ENCODE measurements around the gene RPN2. TPM values are rescaled to one million over a fixed set of nuclear protein-coding genes. Genes with fewer than 3 reads are reported as not detected.
A peak's percentile ranks its signal among the peaks of the same experiment; 100 is the strongest.

The RPN2 gene
- total and polyA plus RNA-seq, 9 donors = 135 to 247 (median 174) TPM

GRCh38 chr20:37246736-37247135 is 67.6 kb downstream of the RPN2 start:
- Histone ChIP-seq H3K9me3 (replicated peaks; ENCODE audit: control insufficient read depth, low read depth, low read length) (no peaks in the 10 kb centered on the region), H3K27ac (ENCODE audit: low read length) (no peak overlapping the region), H3K27me3 (ENCODE audit: control insufficient read depth, insufficient read depth, low read length) (no peaks in the 10 kb centered on the region), H3K36me3 (ENCODE audit: control insufficient read depth, insufficient read depth, low read length) (peaks cover 19% of the 10 kb centered on the region), H3K4me3 (ENCODE audit: low read length) (no peak overlapping the region), H3K4me1 (ENCODE audit: control insufficient read depth, insufficient read depth, low read length) (peaks cover 30% of the 10 kb centered on the region)
- 100% methylated on average over 2 of the region's 5 CpGs for WGBS (ENCODE audit: insufficient coverage)
- no peak for DNase-seq

GRCh38 chr20:37247547-37247946 is 68.4 kb downstream of the RPN2 start:
- 89% methylated on average over 1 of the region's 1 CpG for WGBS (ENCODE audit: insufficient coverage)

GRCh38 chr20:37249304-37249703 is 70.2 kb downstream of the RPN2 start:
- 83% methylated on average over 1 of the region's 2 CpGs for WGBS (ENCODE audit: insufficient coverage)

More at GRCh38 chr20:37247547-37247946, 68.4 kb downstream of the RPN2 start:
- Histone ChIP-seq H3K4me1 (ENCODE audit: control insufficient read depth, insufficient read depth, low read length) (peaks cover 32% of the 10 kb centered on the region), H3K4me3 (ENCODE audit: low read length) (no peak overlapping the region), H3K9me3 (replicated peaks; ENCODE audit: control insufficient read depth, low read depth, low read length) (no peaks in the 10 kb centered on the region), H3K36me3 (ENCODE audit: control insufficient read depth, insufficient read depth, low read length) (peaks cover 13% of the 10 kb centered on the region), H3K27ac (ENCODE audit: low read length) (no peak overlapping the region), H3K27me3 (ENCODE audit: control insufficient read depth, insufficient read depth, low read length) (no peaks in the 10 kb centered on the region)
- DNase-seq = no peak

GRCh38 chr20:37251825-37252477 is 72.8 kb downstream of the RPN2 start:
- 34% methylated on average over 15 of the region's 15 CpGs for WGBS (ENCODE audit: insufficient coverage)
- peak; percentile 48 for DNase-seq
- Histone ChIP-seq H3K9me3 (replicated peaks; ENCODE audit: control insufficient read depth, low read depth, low read length) (no peaks in the 10 kb centered on the region), H3K27me3 (ENCODE audit: control insufficient read depth, insufficient read depth, low read length) (no peaks in the 10 kb centered on the region), H3K4me1 (ENCODE audit: control insufficient read depth, insufficient read depth, low read length) (peaks cover 9% of the 10 kb centered on the region), H3K4me3 (ENCODE audit: low read length) (no peak overlapping the region), H3K36me3 (ENCODE audit: control insufficient read depth, insufficient read depth, low read length) (no peaks in the 10 kb centered on the region), H3K27ac (ENCODE audit: low read length) (no peak overlapping the region)

More at GRCh38 chr20:37249304-37249703, 70.2 kb downstream of the RPN2 start:
- Histone ChIP-seq H3K4me1 (ENCODE audit: control insufficient read depth, insufficient read depth, low read length) (peaks cover 21% of the 10 kb centered on the region), H3K36me3 (ENCODE audit: control insufficient read depth, insufficient read depth, low read length) (no peaks in the 10 kb centered on the region), H3K9me3 (replicated peaks; ENCODE audit: control insufficient read depth, low read depth, low read length) (no peaks in the 10 kb centered on the region), H3K27me3 (ENCODE audit: control insufficient read depth, insufficient read depth, low read length) (no peaks in the 10 kb centered on the region), H3K27ac (ENCODE audit: low read length) (no peak overlapping the region), H3K4me3 (ENCODE audit: low read length) (no peak overlapping the region)
- no peak for DNase-seq

- H3K36me3 ChIP-seq (ENCODE audit: control insufficient read depth, insufficient read depth, low read length) = no peaks in the 10 kb centered on the region
- H3K27ac ChIP-seq (ENCODE audit: low read length) = no peak overlapping the region
- no peaks in the 10 kb centered on the region for H3K9me3 ChIP-seq (replicated peaks; ENCODE audit: control insufficient read depth, low read depth, low read length)
- no peak overlapping the region for H3K4me3 ChIP-seq (ENCODE audit: low read length)
- H3K27me3 ChIP-seq (ENCODE audit: control insufficient read depth, insufficient read depth, low read length) = peaks cover 2% of the 10 kb centered on the region
- DNase-seq = no peak
- WGBS (ENCODE audit: insufficient coverage) = 81% methylated on average over 8 of the region's 12 CpGs
- H3K4me1 ChIP-seq (ENCODE audit: control insufficient read depth, insufficient read depth, low read length) = peaks cover 6% of the 10 kb centered on the region
Observed at GRCh38 chr20:37253087-37253486, 74.0 kb downstream of the RPN2 start.

GRCh38 chr20:37254114-37254878 is 75.2 kb downstream of the RPN2 start:
- WGBS (ENCODE audit: insufficient coverage) = no CpG with 5 or more reads among the region's 7 CpGs
- no peak for DNase-seq
- Histone ChIP-seq H3K4me3 (ENCODE audit: low read length) (no peak overlapping the region), H3K4me1 (ENCODE audit: control insufficient read depth, insufficient read depth, low read length) (peaks cover 6% of the 10 kb centered on the region), H3K36me3 (ENCODE audit: control insufficient read depth, insufficient read depth, low read length) (no peaks in the 10 kb centered on the region), H3K27me3 (ENCODE audit: control insufficient read depth, insufficient read depth, low read length) (peaks cover 6% of the 10 kb centered on the region), H3K9me3 (replicated peaks; ENCODE audit: control insufficient read depth, low read depth, low read length) (no peaks in the 10 kb centered on the region), H3K27ac (ENCODE audit: low read length) (no peak overlapping the region)

- H3K4me1 ChIP-seq (ENCODE audit: control insufficient read depth, insufficient read depth, low read length) = peaks cover 6% of the 10 kb centered on the region
- no peaks in the 10 kb centered on the region for H3K36me3 ChIP-seq (ENCODE audit: control insufficient read depth, insufficient read depth, low read length)
- no peak overlapping the region for H3K27ac ChIP-seq (ENCODE audit: low read length)
- H3K9me3 ChIP-seq (replicated peaks; ENCODE audit: control insufficient read depth, low read depth, low read length) = no peaks in the 10 kb centered on the region
- no peak overlapping the region for H3K4me3 ChIP-seq (ENCODE audit: low read length)
- no peak for DNase-seq
- 76% methylated on average over 4 of the region's 11 CpGs for WGBS (ENCODE audit: insufficient coverage)
- peaks cover 10% of the 10 kb centered on the region for H3K27me3 ChIP-seq (ENCODE audit: control insufficient read depth, insufficient read depth, low read length)
Observed at GRCh38 chr20:37256286-37256685, 77.2 kb downstream of the RPN2 start.

GRCh38 chr20:37257530-37257929 is 78.4 kb downstream of the RPN2 start:
- Histone ChIP-seq H3K36me3 (ENCODE audit: control insufficient read depth, insufficient read depth, low read length) (no peaks in the 10 kb centered on the region), H3K4me3 (ENCODE audit: low read length) (no peak overlapping the region), H3K27ac (ENCODE audit: low read length) (no peak overlapping the region), H3K9me3 (replicated peaks; ENCODE audit: control insufficient read depth, low read depth, low read length) (no peaks in the 10 kb centered on the region), H3K4me1 (ENCODE audit: control insufficient read depth, insufficient read depth, low read length) (no peaks in the 10 kb centered on the region), H3K27me3 (ENCODE audit: control insufficient read depth, insufficient read depth, low read length) (peaks cover 15% of the 10 kb centered on the region)
- no peak for DNase-seq
- no CpG with 5 or more reads among the region's 2 CpGs for WGBS (ENCODE audit: insufficient coverage)

- Histone ChIP-seq H3K36me3 (ENCODE audit: control insufficient read depth, insufficient read depth, low read length) (no peaks in the 10 kb centered on the region), H3K9me3 (replicated peaks; ENCODE audit: control insufficient read depth, low read depth, low read length) (no peaks in the 10 kb centered on the region), H3K4me3 (ENCODE audit: low read length) (no peak overlapping the region), H3K4me1 (ENCODE audit: control insufficient read depth, insufficient read depth, low read length) (no peaks in the 10 kb centered on the region), H3K27ac (ENCODE audit: low read length) (no peak overlapping the region), H3K27me3 (ENCODE audit: control insufficient read depth, insufficient read depth, low read length) (peaks cover 15% of the 10 kb centered on the region)
- DNase-seq = no peak
- WGBS (ENCODE audit: insufficient coverage) = 36% methylated on average over 9 of the region's 9 CpGs
Observed at GRCh38 chr20:37257988-37258387, 78.9 kb downstream of the RPN2 start.

- Histone ChIP-seq H3K27ac (ENCODE audit: low read length) (no peak overlapping the region), H3K4me1 (ENCODE audit: control insufficient read depth, insufficient read depth, low read length) (no peaks in the 10 kb centered on the region), H3K36me3 (ENCODE audit: control insufficient read depth, insufficient read depth, low read length) (no peaks in the 10 kb centered on the region), H3K27me3 (ENCODE audit: control insufficient read depth, insufficient read depth, low read length) (peaks cover 15% of the 10 kb centered on the region), H3K4me3 (ENCODE audit: low read length) (no peak overlapping the region), H3K9me3 (replicated peaks; ENCODE audit: control insufficient read depth, low read depth, low read length) (no peaks in the 10 kb centered on the region)
- DNase-seq = no peak
- WGBS (ENCODE audit: insufficient coverage) = 47% methylated on average over 11 of the region's 11 CpGs
Observed at GRCh38 chr20:37259031-37259430, 79.9 kb downstream of the RPN2 start.
